Thyroid gland (tissue), 4 donors: ENCODE measurements around the gene ENAH.
"Not testable (repeated sequence)": the region's sequence is repeated elsewhere in the genome, so short reads cannot be mapped to it uniquely, and the experiment has no call there.

ENCODE experiments used
- POLR2A ChIP-seq, 2 donors: fragments of 450-650 bp; IDR thresholded peaks; one replicate each; pipeline ENCODE4 v1.6.1; 2017; ENCODE audit warnings: antibody characterized with exemption in 2 of 2, mild to moderate bottlenecking in 2 of 2, moderate library complexity in 1 of 2
- TF ChIP-seq, protein P1 (sequence below), 6 experiments: fragments of 200-600 bp in 3 of 6; fragments of 450-650 bp in 3 of 6; sonication (generic) in 3 of 6; IDR thresholded peaks; one replicate each; pipeline ENCODE4 v1.5.1; 2016 to 2019; ENCODE audit warnings: antibody characterized with exemption in 6 of 6, mild to moderate bottlenecking in 2 of 6, inconsistent platforms in 1 of 6, moderate library complexity in 1 of 6

DNA sequence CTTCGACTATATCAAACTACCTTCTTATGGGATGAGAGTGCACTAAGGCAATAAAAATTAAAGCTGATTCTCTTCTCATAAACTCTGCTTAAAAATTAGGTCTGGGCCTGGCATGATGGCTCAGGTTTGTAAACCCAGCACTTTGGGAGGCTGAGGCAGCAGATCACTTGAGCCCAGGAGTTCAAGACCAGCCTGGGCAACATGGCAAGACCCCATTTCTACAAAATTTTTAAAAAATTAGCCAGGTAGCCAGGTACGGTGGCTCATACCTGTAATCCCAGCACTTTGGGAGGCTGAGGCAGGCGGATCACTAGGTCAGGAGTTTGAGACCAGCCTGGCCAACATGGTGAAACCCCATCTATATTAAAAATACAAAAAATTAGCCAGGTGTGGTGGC, 3.3 kb upstream of the ENAH start:
- not testable (repeated sequence) for TF ChIP-seq POLR2A (IDR thresholded peaks at IDR 0.05)
- TF ChIP-seq, protein P1, sequence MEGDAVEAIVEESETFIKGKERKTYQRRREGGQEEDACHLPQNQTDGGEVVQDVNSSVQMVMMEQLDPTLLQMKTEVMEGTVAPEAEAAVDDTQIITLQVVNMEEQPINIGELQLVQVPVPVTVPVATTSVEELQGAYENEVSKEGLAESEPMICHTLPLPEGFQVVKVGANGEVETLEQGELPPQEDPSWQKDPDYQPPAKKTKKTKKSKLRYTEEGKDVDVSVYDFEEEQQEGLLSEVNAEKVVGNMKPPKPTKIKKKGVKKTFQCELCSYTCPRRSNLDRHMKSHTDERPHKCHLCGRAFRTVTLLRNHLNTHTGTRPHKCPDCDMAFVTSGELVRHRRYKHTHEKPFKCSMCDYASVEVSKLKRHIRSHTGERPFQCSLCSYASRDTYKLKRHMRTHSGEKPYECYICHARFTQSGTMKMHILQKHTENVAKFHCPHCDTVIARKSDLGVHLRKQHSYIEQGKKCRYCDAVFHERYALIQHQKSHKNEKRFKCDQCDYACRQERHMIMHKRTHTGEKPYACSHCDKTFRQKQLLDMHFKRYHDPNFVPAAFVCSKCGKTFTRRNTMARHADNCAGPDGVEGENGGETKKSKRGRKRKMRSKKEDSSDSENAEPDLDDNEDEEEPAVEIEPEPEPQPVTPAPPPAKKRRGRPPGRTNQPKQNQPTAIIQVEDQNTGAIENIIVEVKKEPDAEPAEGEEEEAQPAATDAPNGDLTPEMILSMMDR (IDR thresholded peaks at IDR 0.05) = not testable (repeated sequence)
